Urothelium cell line (cell line): ENCODE data around the gene NTRK3.

ENCODE experiments used
- DNase-seq: peaks from one replicate; pipeline ENCODE4 v3.0.0; 2011; ENCODE audit warnings: low spot score, mixed read lengths
- FAIRE-seq: peaks from 2 replicates; lab custom pipeline; 2011; peaks lifted over from hg19 to GRCh38; lab: Jason Lieb, UNC

Gene NTRK3

GRCh38 chr15:87954793-87955192 lies 301.7 kb downstream of the NTRK3 start:
- FAIRE-seq: no peak
- no peak for DNase-seq

GRCh38 chr15:87952736-87953287 lies 303.7 kb downstream of the NTRK3 start:
- no peak for FAIRE-seq
- DNase-seq: no peak

- DNase-seq (no peak), FAIRE-seq (no peak)
Observed at GRCh38 chr15:87949575-87950223, 306.8 kb downstream of the NTRK3 start.

- FAIRE-seq (no peak), DNase-seq (no peak)
Observed at GRCh38 chr15:87949151-87949574, 307.4 kb downstream of the NTRK3 start.

GRCh38 chr15:87947560-87947959 lies 309.0 kb downstream of the NTRK3 start:
- DNase-seq (no peak), FAIRE-seq (no peak)

GRCh38 chr15:87945246-87945645 lies 311.3 kb downstream of the NTRK3 start:
- DNase-seq: no peak
- FAIRE-seq: no peak

- no peak for FAIRE-seq
- no peak for DNase-seq
Observed at GRCh38 chr15:87944691-87945090, 311.8 kb downstream of the NTRK3 start.

GRCh38 chr15:87944050-87944449 lies 312.5 kb downstream of the NTRK3 start:
- DNase-seq (no peak), FAIRE-seq (no peak)

GRCh38 chr15:87943626-87944025 lies 312.9 kb downstream of the NTRK3 start:
- DNase-seq (no peak), FAIRE-seq (no peak)

GRCh38 chr15:87942316-87942715 lies 314.2 kb downstream of the NTRK3 start:
- FAIRE-seq (no peak), DNase-seq (no peak)

GRCh38 chr15:87941606-87942005 lies 314.9 kb downstream of the NTRK3 start:
- FAIRE-seq (no peak), DNase-seq (no peak)

GRCh38 chr15:87940768-87941167 lies 315.8 kb downstream of the NTRK3 start:
- FAIRE-seq (no peak), DNase-seq (no peak)

GRCh38 chr15:87939848-87940457 lies 316.6 kb downstream of the NTRK3 start:
- FAIRE-seq (no peak), DNase-seq (no peak)

GRCh38 chr15:87938031-87938430 lies 318.5 kb downstream of the NTRK3 start:
- DNase-seq (no peak), FAIRE-seq (no peak)

GRCh38 chr15:87935583-87935982 lies 321.0 kb downstream of the NTRK3 start:
- DNase-seq (no peak), FAIRE-seq (no peak)

GRCh38 chr15:87931584-87931983 lies 325.0 kb downstream of the NTRK3 start:
- DNase-seq (no peak), FAIRE-seq (no peak)

- no peak for FAIRE-seq
- DNase-seq: no peak
Observed at GRCh38 chr15:87930457-87930856, 326.1 kb downstream of the NTRK3 start.

- FAIRE-seq: no peak
- DNase-seq: no peak
Observed at GRCh38 chr15:87929841-87930240, 326.7 kb downstream of the NTRK3 start.

- no peak for FAIRE-seq
- no peak for DNase-seq
Observed at GRCh38 chr15:87924433-87924832, 332.1 kb downstream of the NTRK3 start.

GRCh38 chr15:87919064-87919463 lies 337.5 kb downstream of the NTRK3 start:
- DNase-seq (no peak), FAIRE-seq (no peak)

- FAIRE-seq: no peak
- no peak for DNase-seq
Observed at GRCh38 chr15:87917480-87917879, 339.1 kb downstream of the NTRK3 start.

- no peak for FAIRE-seq
- DNase-seq: no peak
Observed at GRCh38 chr15:87916208-87916607, 340.3 kb downstream of the NTRK3 start.
